Measurements from ENCODE around the gene GFOD1.

- TF ChIP-seq CTCF (conservative IDR thresholded peaks at IDR 0.05 in 1 of 2, IDR thresholded peaks at IDR 0.05 in 1 of 2; ENCODE audit: low read depth in 1 of 2, low read length in 2 of 2): no peak
- no peak for TF ChIP-seq EZH2 (IDR thresholded peaks at IDR 0.05; ENCODE audit: low read length, missing control alignments)
Measured at GRCh38 chr6:13367396-13367795, 120.0 kb downstream of the GFOD1 start.

Data from fibroblast of lung (primary cell).